Measurements from ENCODE around the gene ROR1. TPM values are rescaled to one million over a fixed set of nuclear protein-coding genes. Genes with fewer than 3 reads are reported as not detected.

Gene ROR1
- total and polyA plus RNA-seq, 10 of the 15 experiments (the other 5 are each of a cell fraction or from before 2014, with no cell fraction given) = 0.02 to 0.08 (median 0.05) TPM; not detected in 6

DNA sequence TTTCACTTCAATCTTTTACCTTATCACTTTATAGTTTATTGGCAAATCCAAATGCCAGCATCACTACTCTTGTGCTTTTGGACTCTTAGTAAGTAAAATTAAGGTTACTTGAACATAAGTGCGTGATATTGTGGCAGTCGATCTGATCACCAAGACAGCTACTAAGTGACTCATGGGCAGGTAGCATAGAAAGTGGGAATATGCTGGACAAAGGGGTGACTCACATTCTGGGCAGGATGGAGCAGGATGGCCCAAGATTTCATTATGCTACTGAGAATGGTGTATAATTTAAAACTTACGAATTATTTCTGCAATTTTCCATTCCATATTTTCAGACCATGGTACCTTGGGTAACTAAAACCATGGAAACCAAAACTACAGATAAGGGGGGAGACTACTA, 120.2 kb downstream of the ROR1 start:
- 38% methylated on average over 3 of the region's 3 CpGs for WGBS (ENCODE audit: insufficient coverage, insufficient replicate concordance, low lambda C conversion rate, missing lambda C conversion rate)
- no peak overlapping the region for H3K27ac ChIP-seq (ENCODE audit: control insufficient read depth, insufficient read depth)
- H3K36me3 ChIP-seq (ENCODE audit: control insufficient read depth in 2 of 2, insufficient read depth in 2 of 2, low read length in 1 of 2) = no peaks in the 10 kb centered on the region
- ChIA-PET CTCF (interaction anchor here (0.6 to 1.4 kb wide), 3 partner anchors 8 to 348 kb away, joined by 3 read pairs; no protein-coding TSS in a partner anchor), SMC1A (ENCODE audit: uncharacterized antibody, unreplicated experiment) (interaction anchor here (2.2 kb wide), 1 partner anchor 21 kb away, joined by 8 read pairs; no protein-coding TSS in a partner anchor), POLR2A (no interaction called here), RAD21 (ENCODE audit: unreplicated experiment) (no interaction called here)
- no peaks in the 10 kb centered on the region for H3K27me3 ChIP-seq (replicated peaks in 1 of 2; ENCODE audit: control insufficient read depth in 2 of 2, insufficient read depth in 2 of 2, low read length in 1 of 2)
- intact Hi-C loops (cut with micrococcal nuclease; ENCODE audit: unreplicated experiment) = no loop called here
- BruUV-seq (replicated peaks) = no TSS peak
- in situ Hi-C loops (cut with MboI) = no loop called here
- H3K9ac ChIP-seq (ENCODE audit: control insufficient read depth, insufficient read depth, low read length) = no peak overlapping the region
- no peak overlapping the region for H2AFZ ChIP-seq (ENCODE audit: control insufficient read depth, low read depth, low read length)
- no peak for ATAC-seq
- no peak for FAIRE-seq
- H3K9me3 ChIP-seq (replicated peaks; ENCODE audit: control insufficient read depth, insufficient read depth, low read length) = no peaks in the 10 kb centered on the region
- TF ChIP-seq BACH1 (IDR thresholded peaks at IDR 0.05; ENCODE audit: borderline replicate concordance) = no peak
- no peak for TF ChIP-seq PAX8 (IDR thresholded peaks at IDR 0.05)
- TF ChIP-seq, protein P1, sequence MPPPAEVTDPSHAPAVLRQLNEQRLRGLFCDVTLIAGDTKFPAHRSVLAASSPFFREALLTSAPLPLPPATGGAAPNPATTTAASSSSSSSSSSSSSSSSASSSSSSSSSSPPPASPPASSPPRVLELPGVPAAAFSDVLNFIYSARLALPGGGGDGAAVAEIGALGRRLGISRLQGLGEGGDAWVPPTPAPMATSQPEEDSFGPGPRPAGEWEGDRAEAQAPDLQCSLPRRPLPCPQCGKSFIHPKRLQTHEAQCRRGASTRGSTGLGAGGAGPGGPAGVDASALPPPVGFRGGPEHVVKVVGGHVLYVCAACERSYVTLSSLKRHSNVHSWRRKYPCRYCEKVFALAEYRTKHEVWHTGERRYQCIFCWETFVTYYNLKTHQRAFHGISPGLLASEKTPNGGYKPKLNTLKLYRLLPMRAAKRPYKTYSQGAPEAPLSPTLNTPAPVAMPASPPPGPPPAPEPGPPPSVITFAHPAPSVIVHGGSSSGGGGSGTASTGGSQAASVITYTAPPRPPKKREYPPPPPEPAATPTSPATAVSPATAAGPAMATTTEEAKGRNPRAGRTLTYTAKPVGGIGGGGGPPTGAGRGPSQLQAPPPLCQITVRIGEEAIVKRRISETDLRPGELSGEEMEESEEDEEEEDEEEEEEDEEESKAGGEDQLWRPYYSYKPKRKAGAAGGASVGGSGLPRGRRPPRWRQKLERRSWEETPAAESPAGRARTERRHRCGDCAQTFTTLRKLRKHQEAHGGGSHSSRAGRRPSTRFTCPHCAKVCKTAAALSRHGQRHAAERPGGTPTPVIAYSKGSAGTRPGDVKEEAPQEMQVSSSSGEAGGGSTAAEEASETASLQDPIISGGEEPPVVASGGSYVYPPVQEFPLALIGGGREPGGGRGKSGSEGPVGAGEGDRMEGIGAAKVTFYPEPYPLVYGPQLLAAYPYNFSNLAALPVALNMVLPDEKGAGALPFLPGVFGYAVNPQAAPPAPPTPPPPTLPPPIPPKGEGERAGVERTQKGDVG (CRISPR knock-in tag; IDR thresholded peaks at IDR 0.05) = no peak
- TF ChIP-seq ETV6 (conservative IDR thresholded peaks at IDR 0.05 in 1 of 2, IDR thresholded peaks at IDR 0.05 in 1 of 2; ENCODE audit: borderline replicate concordance in 1 of 2, low read depth in 1 of 2) = no peak
- no peak for TF ChIP-seq NFYB (IDR thresholded peaks at IDR 0.05; ENCODE audit: insufficient read depth, low read depth, low read length)
- no peak for TF ChIP-seq ZBED1 (IDR thresholded peaks at IDR 0.05; ENCODE audit: borderline replicate concordance)
- TF ChIP-seq ZNF622 (IDR thresholded peaks at IDR 0.05) = no peak
- TF ChIP-seq CHD2 (IDR thresholded peaks at IDR 0.05; ENCODE audit: borderline replicate concordance, low read depth, low read length) = no peak
- peaks cover 18% of the 10 kb centered on the region for H3K4me1 ChIP-seq (ENCODE audit: control insufficient read depth, insufficient read depth, low read length)
- no peaks in the 10 kb centered on the region for H4K20me1 ChIP-seq (ENCODE audit: control insufficient read depth, insufficient read depth)
- no peaks in the 10 kb centered on the region for H3K79me2 ChIP-seq (ENCODE audit: control insufficient read depth, insufficient read depth, low read length)
- DNase-seq (ENCODE audit: low read depth, low spot score) = no peak
- no peak overlapping the region for H3K4me2 ChIP-seq (ENCODE audit: control insufficient read depth, insufficient read depth)
- H3K4me3 ChIP-seq = no peak overlapping the region
